Tibial artery (tissue), 4 donors: Measurements from ENCODE around the gene PPIL3.

Experiments used
- DNase-seq, 2 donors: peaks; one replicate each; pipeline ENCODE4 v3.0.0-alpha.2; 2019
- H3K27ac ChIP-seq, 2 donors: fragments of 200-600 bp; sonication (generic) in 1 of 2; 1 replicate in 1 of 2; 2 replicates in 1 of 2; pipeline ENCODE4 v1.5.1; 2018 to 2019; ENCODE audit warnings: mild to moderate bottlenecking in 1 of 2
- H3K27me3 ChIP-seq, 2 donors: fragments of 200-600 bp; sonication (generic) in 1 of 2; one replicate each; pipeline versions ENCODE4 v1.5.1 to v1.6.0; 2016 to 2019
- H3K36me3 ChIP-seq, 3 donors: fragments of 200-600 bp; sonication (generic) in 2 of 3; one replicate each; pipeline ENCODE4 v1.5.1; 2016 to 2019; ENCODE audit warnings: mild to moderate bottlenecking in 2 of 3
- H3K4me1 ChIP-seq, 4 donors: fragments of 200-600 bp; sonication (generic) in 2 of 4; 1 replicate in 3 of 4; 2 replicates in 1 of 4; pipeline ENCODE4 v1.5.1; 2016 to 2019
- H3K4me3 ChIP-seq, 2 donors: fragments of 200-600 bp; sonication (generic) in 1 of 2; 1 replicate in 1 of 2; 2 replicates in 1 of 2; pipeline ENCODE4 v1.5.1; 2018 to 2019; ENCODE audit warnings: mild to moderate bottlenecking in 2 of 2
- H3K9me3 ChIP-seq, 3 donors: fragments of 200-600 bp; sonication (generic) in 1 of 3; one replicate each; pipeline ENCODE4 v1.5.1; 2016 to 2019
- CTCF ChIP-seq, 2 experiments: fragments of 200-600 bp in 1 of 2; fragments of 450-650 bp in 1 of 2; IDR thresholded peaks; one replicate each; pipeline ENCODE4 v1.5.1; 2017 to 2019; ENCODE audit warnings: antibody characterized with exemption in 2 of 2, mild to moderate bottlenecking in 1 of 2, moderate library complexity in 1 of 2
- intact Hi-C: fragments of 100-400 bp; cut with DNase I; formaldehyde crosslinking; loops from one replicate; pipeline ENCODE4 v1.15.0; 2023; ENCODE audit warnings: low total_unique reads

Gene PPIL3

GRCh38 chr2:200888704-200889625 is at the start of gene PPIL3, which contains the start of gene NIF3L1:
PPIL3 (minus strand) TSS chr2:200889077; CDS start chr2:200887615, 1,462 bp downstream.
NIF3L1 (plus strand) TSS chr2:200889371; CDS start chr2:200891944, 2,573 bp downstream.
- peaks cover 0 to 24% (median 14%) of the 10 kb centered on the region in 4 donors for H3K4me1 ChIP-seq
- H3K27ac ChIP-seq = peak within 1 kb of the TSS; percentile 90 to 94
- peaks cover 15 to 18% (median 16%) of the 10 kb centered on the region in 3 donors for H3K36me3 ChIP-seq
- no peaks in the 10 kb centered on the region for H3K9me3 ChIP-seq
- no peak for TF ChIP-seq CTCF (IDR thresholded peaks at IDR 0.05)
- peak; percentile 95 to 96 for DNase-seq
- intact Hi-C loops = no loop called here
- peak within 1 kb of the TSS; percentile 65 to 81 for H3K4me3 ChIP-seq
- no peaks in the 10 kb centered on the region for H3K27me3 ChIP-seq

GRCh38 chr2:200930947-200931626 is 42.2 kb upstream of the PPIL3 start:
- intact Hi-C loops = no loop called here
- H3K4me3 ChIP-seq = no peak overlapping the region
- H3K4me1 ChIP-seq = no peaks in the 10 kb centered on the region
- TF ChIP-seq CTCF (IDR thresholded peaks at IDR 0.05) = no peak
- H3K27me3 ChIP-seq = no peaks in the 10 kb centered on the region
- DNase-seq = no peak
- no peaks in the 10 kb centered on the region for H3K9me3 ChIP-seq
- H3K36me3 ChIP-seq = peaks cover 62 to 99% (median 75%) of the 10 kb centered on the region in 3 donors
- no peak overlapping the region for H3K27ac ChIP-seq

GRCh38 chr2:200929334-200930249 is 40.7 kb upstream of the PPIL3 start:
- no peak overlapping the region for H3K27ac ChIP-seq
- intact Hi-C loops = no loop called here
- no peaks in the 10 kb centered on the region for H3K9me3 ChIP-seq
- no peaks in the 10 kb centered on the region for H3K27me3 ChIP-seq
- no peak for DNase-seq
- no peak for TF ChIP-seq CTCF (IDR thresholded peaks at IDR 0.05)
- H3K36me3 ChIP-seq = peaks cover 54 to 99% (median 75%) of the 10 kb centered on the region in 3 donors
- no peak overlapping the region for H3K4me3 ChIP-seq
- no peaks in the 10 kb centered on the region for H3K4me1 ChIP-seq

- H3K9me3 ChIP-seq = no peaks in the 10 kb centered on the region
- intact Hi-C loops = no loop called here
- DNase-seq = no peak
- no peak overlapping the region for H3K4me3 ChIP-seq
- no peaks in the 10 kb centered on the region for H3K4me1 ChIP-seq
- peaks cover 36 to 92% (median 76%) of the 10 kb centered on the region in 3 donors for H3K36me3 ChIP-seq
- H3K27ac ChIP-seq = no peak overlapping the region
- no peak for TF ChIP-seq CTCF (IDR thresholded peaks at IDR 0.05)
- H3K27me3 ChIP-seq = no peaks in the 10 kb centered on the region
These were observed 33.6 kb upstream of the PPIL3 start for GRCh38 chr2:200922439-200922838.

- Histone ChIP-seq H3K27me3 (no peaks in the 10 kb centered on the region), H3K27ac (no peak overlapping the region), H3K9me3 (no peaks in the 10 kb centered on the region), H3K4me1 (no peaks in the 10 kb centered on the region), H3K36me3 (peaks cover 48 to 93% (median 69%) of the 10 kb centered on the region in 3 donors), H3K4me3 (no peak overlapping the region)
- DNase-seq = no peak
- TF ChIP-seq CTCF (IDR thresholded peaks at IDR 0.05) = no peak
- intact Hi-C loops = no loop called here
These were observed 24.8 kb upstream of the PPIL3 start for GRCh38 chr2:200913654-200914053.
